AG04450 (cell line): ENCODE data around the gene CRIP3. TPM values are rescaled to one million over a fixed set of nuclear protein-coding genes. Genes with fewer than 3 reads are reported as not detected.
"Not testable (repeated sequence)": the region's sequence is repeated elsewhere in the genome, so short reads cannot be mapped to it uniquely, and the experiment has no call there.

ENCODE experiments used
- CTCF ChIA-PET: fragments of 300-600, 350-600 bp; formaldehyde crosslinking; extraction: SDS; loops from one replicate; lab custom pipeline; 2022; ENCODE audit warnings: antibody characterized with exemption, inconsistent platforms; lab: Charles Lee
- POLR2A ChIA-PET: fragments of 350-600 bp; formaldehyde crosslinking; extraction: SDS; loops from one replicate; lab custom pipeline; 2021; ENCODE audit warnings: antibody characterized with exemption, inconsistent platforms; lab: Yijun Ruan, JAX
- DNase-seq: peaks from one replicate; pipeline ENCODE4 v3.0.0-alpha.2; 2011; ENCODE audit warnings: low read depth, low spot score
- H3K27ac ChIP-seq: one replicate; pipeline ENCODE4 v1.5.1; 2012; ENCODE audit warnings: low read depth, low read length, control low read depth
- H3K27me3 ChIP-seq: one replicate; pipeline ENCODE4 v1.6.0; 2012; ENCODE audit warnings: low read length; ENCODE audit not compliant: control insufficient read depth, insufficient read depth
- H3K4me3 ChIP-seq: 2 replicates; pipeline ENCODE4 v1.5.1; 2011; ENCODE audit warnings: mild to moderate bottlenecking, low read depth, low read length, control low read depth
- H3K9me3 ChIP-seq: 2 replicates; pipeline ENCODE4 v1.5.1; 2012; ENCODE audit warnings: low read length; ENCODE audit not compliant: control insufficient read depth, insufficient read depth
- CTCF ChIP-seq: IDR thresholded peaks from 2 replicates; pipeline ENCODE4 v1.5.1; 2011; ENCODE audit warnings: low read depth, low read length, control low read depth, inconsistent platforms
- polyA minus RNA-seq: library from RNA; depleted of rRNA, polyadenylated mRNA; stranded (reverse); fragments of >200 nt; gene quantifications from 2 replicates; pipeline ENCODE4 v1.2.3, GENCODE V29; 2011; rRNA and poly(A)+ RNA removed
- polyA plus RNA-seq: library from polyadenylated mRNA; depleted of rRNA; stranded (reverse); fragments of >200 nt; gene quantifications from 2 replicates; pipeline ENCODE4 v1.2.3, GENCODE V29; 2011; rRNA removed

Gene CRIP3
- polyA plus RNA-seq (not detected in 2 replicates), polyA minus RNA-seq (not detected in 2 replicates)

- no peak within 1 kb of the TSS for H3K27ac ChIP-seq
- peaks cover 36% of the 10 kb centered on the region for H3K27me3 ChIP-seq
- CTCF ChIA-PET = interaction anchor here (1.8 kb wide), 1 partner anchor 27 kb away, joined by 4 read pairs; no protein-coding TSS in a partner anchor
- TF ChIP-seq CTCF = peak; percentile 33
- POLR2A ChIA-PET = no interaction called here
- no peaks in the 10 kb centered on the region; the same call in 1 of the 2 replicates for H3K9me3 ChIP-seq
- no peak for DNase-seq
- H3K4me3 ChIP-seq = peak within 1 kb of the TSS; percentile 31
Measured at GRCh38 chr6:43308101-43308989, at the start of gene CRIP3. TSS of gene CRIP3 (minus strand) at chr6:43308826. CDS start at chr6:43308792, 34 bp downstream.

- CTCF ChIA-PET = interaction anchor here (1.1 kb wide), 1 partner anchor 127 kb away, joined by 4 read pairs; the partner anchor contains the start of gene DNPH1
- DNase-seq = no peak
- POLR2A ChIA-PET = interaction anchor here (0.6 to 0.7 kb wide), 3 partner anchors 81 to 919 kb away, joined by 4 to 5 read pairs (median 4); no protein-coding TSS in a partner anchor
Measured at GRCh38 chr6:43355862-43356590, 47.4 kb upstream of the CRIP3 start.

GRCh38 chr6:43351951-43352350 is 43.3 kb upstream of the CRIP3 start:
- H3K27me3 ChIP-seq, H3K9me3 ChIP-seq, H3K27ac ChIP-seq, CTCF ChIA-PET, H3K4me3 ChIP-seq, POLR2A ChIA-PET, DNase-seq: not testable (repeated sequence)

More at GRCh38 chr6:43355862-43356590, 47.4 kb upstream of the CRIP3 start:
- no peaks in the 10 kb centered on the region for H3K27me3 ChIP-seq
- TF ChIP-seq CTCF = peak; percentile 18; the same call in 1 of the 2 replicates
- no peak overlapping the region for H3K4me3 ChIP-seq
- H3K9me3 ChIP-seq = no peaks in the 10 kb centered on the region
- H3K27ac ChIP-seq = no peak overlapping the region

- Histone ChIP-seq H3K27ac (no peak overlapping the region), H3K4me3 (no peak overlapping the region), H3K27me3 (no peaks in the 10 kb centered on the region), H3K9me3 (no peaks in the 10 kb centered on the region)
- CTCF ChIA-PET = no interaction called here
- POLR2A ChIA-PET = no interaction called here
- no peak for TF ChIP-seq CTCF
- DNase-seq = no peak
Measured at GRCh38 chr6:43347444-43347843, 38.8 kb upstream of the CRIP3 start.

GRCh38 chr6:43347021-43347420 is 38.4 kb upstream of the CRIP3 start:
- ChIA-PET CTCF (interaction anchor here (0.6 to 2.1 kb wide), 2 partner anchors 12 to 726 kb away, joined by 4 to 24 read pairs; no protein-coding TSS in a partner anchor), POLR2A (no interaction called here)
- Histone ChIP-seq H3K4me3 (no peak overlapping the region), H3K27me3 (no peaks in the 10 kb centered on the region), H3K27ac (no peak overlapping the region), H3K9me3 (no peaks in the 10 kb centered on the region)
- TF ChIP-seq CTCF = no peak
- no peak for DNase-seq

GRCh38 chr6:43346243-43346642 is 37.6 kb upstream of the CRIP3 start:
- H3K4me3 ChIP-seq, H3K27me3 ChIP-seq, DNase-seq, POLR2A ChIA-PET, H3K9me3 ChIP-seq, H3K27ac ChIP-seq: not testable (repeated sequence)
- CTCF ChIA-PET = interaction anchor here (0.6 to 2.1 kb wide), 2 partner anchors 12 to 726 kb away, joined by 4 to 24 read pairs; no protein-coding TSS in a partner anchor
